Gastrocnemius medialis (tissue), 4 donors: Measurements from ENCODE around the gene TOR4A. TPM values are rescaled to one million over a fixed set of nuclear protein-coding genes. Genes with fewer than 3 reads are reported as not detected.
A peak's percentile ranks its signal among the peaks of the same experiment; 100 is the strongest.

Source experiments
- ATAC-seq, 2 donors: fragments of 150-250 bp; one replicate each; pipeline ENCODE4 v1.9.1; 2016
- DNase-seq, 2 donors: peaks; one replicate each; pipeline ENCODE4 v3.0.0-alpha.2; 2019
- H3K27ac ChIP-seq, 4 donors: fragments of 200-600 bp; sonication (generic); 1 replicate in 1 of 4; 2 replicates in 3 of 4; pipeline ENCODE4 v1.5.1; 2016 to 2018; ENCODE audit warnings: mild to moderate bottlenecking in 2 of 4, moderate library complexity in 1 of 4
- H3K27me3 ChIP-seq, 3 donors: fragments of 200-600 bp; sonication (generic) in 2 of 3; 1 replicate in 1 of 3; 2 replicates in 2 of 3; pipeline versions ENCODE4 v1.5.1 to v1.6.0; 2016 to 2019; ENCODE audit warnings: mild to moderate bottlenecking in 1 of 3, moderate library complexity in 1 of 3
- H3K36me3 ChIP-seq, 2 donors: fragments of 200-600 bp; sonication (generic) in 1 of 2; one replicate each; pipeline ENCODE4 v1.5.1; 2017 to 2018
- H3K4me1 ChIP-seq, 2 donors: fragments of 200-600 bp; sonication (generic) in 1 of 2; one replicate each; pipeline ENCODE4 v1.5.1; 2016 to 2017; ENCODE audit warnings: mild to moderate bottlenecking in 2 of 2
- H3K4me3 ChIP-seq, 4 donors: fragments of 200-600 bp; sonication (generic) in 3 of 4; 1 replicate in 1 of 4; 2 replicates in 3 of 4; pipeline ENCODE4 v1.5.1; 2016 to 2019; ENCODE audit warnings: mild to moderate bottlenecking in 2 of 4
- H3K9me3 ChIP-seq, 3 donors: fragments of 200-600 bp; sonication (generic) in 2 of 3; 1 replicate in 1 of 3; 2 replicates in 2 of 3; pipeline ENCODE4 v1.5.1; 2016 to 2019
- CTCF ChIP-seq, 5 experiments: fragments of 450-650 bp in 3 of 5; fragments of 200-600 bp in 2 of 5; sonication (generic) in 2 of 5; IDR thresholded peaks in 4 of 5; conservative IDR thresholded peaks in 1 of 5; 1 replicate in 4 of 5; 2 replicates in 1 of 5; pipeline ENCODE4 v1.5.1; 2016 to 2019; ENCODE audit warnings: antibody characterized with exemption in 5 of 5, mild to moderate bottlenecking in 3 of 5, moderate library complexity in 3 of 5
- POLR2A ChIP-seq, 2 donors: fragments of 450-650 bp; IDR thresholded peaks; one replicate each; pipeline ENCODE4 v1.6.1; 2017; ENCODE audit warnings: antibody characterized with exemption in 2 of 2, mild to moderate bottlenecking in 2 of 2, moderate library complexity in 2 of 2
- in situ Hi-C, 4 donors: fragments of 200-750 bp; cut with MboI; loops; one replicate each; pipeline versions ENCODE4 v1.15.0 to v1.8.0; 2017; ENCODE audit warnings: low sequenced_read_pairs in 4 of 4
- intact Hi-C: fragments of 100-400 bp; cut with DNase I; formaldehyde crosslinking; loops from one replicate; pipeline ENCODE4 v1.15.1; 2023; ENCODE audit warnings: low total_unique reads
- total RNA-seq, 4 donors: library from RNA; depleted of rRNA; stranded (reverse); fragments of >200 nt; gene quantifications; one replicate each; pipeline versions ENCODE4 v1.1.0 to v1.2.3, GENCODE V29; 2016

The TOR4A gene
- total RNA-seq, 4 donors from 2014 or later: 1.2 to 2.8 (median 1.7) TPM

- Histone ChIP-seq H3K36me3 (no peaks in the 10 kb centered on the region), H3K9me3 (no peaks in the 10 kb centered on the region), H3K27ac (peak overlapping the region; percentile 27 to 81 (median 78)), H3K4me3 (peak overlapping the region; percentile 44 to 61 (median 52)), H3K4me1 (peaks cover 20 to 22% of the 10 kb centered on the region in 2 donors), H3K27me3 (peaks cover 45 to 54% (median 50%) of the 10 kb centered on the region in 3 donors)
- TF ChIP-seq CTCF (IDR thresholded peaks at IDR 0.05 in 4 of 5, conservative IDR thresholded peaks at IDR 0.05 in 1 of 5) (peak in 2 of 5 experiments; percentile 20 to 37), POLR2A (IDR thresholded peaks at IDR 0.05) (no peak)
- intact Hi-C loops (no loop called here), in situ Hi-C loops (no loop called here)
- ATAC-seq: no peak
- no peak for DNase-seq
Observed at GRCh38 chr9:137301081-137301947, 23.8 kb downstream of the TOR4A start.

- Histone ChIP-seq H3K4me1 (peaks cover 22 to 28% of the 10 kb centered on the region in 2 donors), H3K27ac (peak within 1 kb of the TSS; percentile 60 to 81 (median 80)), H3K9me3 (no peaks in the 10 kb centered on the region), H3K36me3 (no peaks in the 10 kb centered on the region), H3K4me3 (peak within 1 kb of the TSS; percentile 44 to 61 (median 55)), H3K27me3 (peaks cover 45 to 56% (median 51%) of the 10 kb centered on the region in 3 donors)
- in situ Hi-C loops: no loop called here
- ATAC-seq (peak; percentile 46 to 56), DNase-seq (peak; percentile 28 to 50)
- intact Hi-C loops: no loop called here
- TF ChIP-seq CTCF (IDR thresholded peaks at IDR 0.05 in 4 of 5, conservative IDR thresholded peaks at IDR 0.05 in 1 of 5) (no peak), POLR2A (IDR thresholded peaks at IDR 0.05) (peak; percentile 64 to 82)
Observed at GRCh38 chr9:137302118-137302448, 24.6 kb downstream of the TOR4A start, which contains the start of gene NRARP. Gene NRARP (minus strand): TSS chr9:137302271. CDS start chr9:137301928, 343 bp downstream.

GRCh38 chr9:137302449-137303150 is 25.1 kb downstream of the TOR4A start:
- H3K4me1 ChIP-seq: peaks cover 22 to 33% of the 10 kb centered on the region in 2 donors
- H3K27me3 ChIP-seq: peaks cover 47 to 52% (median 51%) of the 10 kb centered on the region in 3 donors
- ATAC-seq (peak; percentile 3 to 11), DNase-seq (no peak)
- no peaks in the 10 kb centered on the region for H3K36me3 ChIP-seq
- intact Hi-C loops: no loop called here
- H3K9me3 ChIP-seq: no peaks in the 10 kb centered on the region
- TF ChIP-seq CTCF (IDR thresholded peaks at IDR 0.05 in 4 of 5, conservative IDR thresholded peaks at IDR 0.05 in 1 of 5) (peak in 4 of 5 experiments; percentile 24 to 55 (median 43)), POLR2A (IDR thresholded peaks at IDR 0.05) (no peak)
- peak overlapping the region; percentile 60 to 81 (median 72) for H3K27ac ChIP-seq
- H3K4me3 ChIP-seq: peak overlapping the region; percentile 43 to 55 (median 47)
- in situ Hi-C loops: no loop called here

- Histone ChIP-seq H3K9me3 (no peaks in the 10 kb centered on the region), H3K36me3 (no peaks in the 10 kb centered on the region), H3K4me1 (peaks cover 22 to 33% of the 10 kb centered on the region in 2 donors), H3K4me3 (peak overlapping the region in 3 of 4 donors; percentile 43 to 55 (median 47)), H3K27me3 (peaks cover 44 to 49% (median 47%) of the 10 kb centered on the region in 3 donors), H3K27ac (peak overlapping the region; percentile 60 to 81 (median 72))
- in situ Hi-C loops: no loop called here
- intact Hi-C loops: no loop called here
- DNase-seq (no peak), ATAC-seq (no peak)
- no peak for TF ChIP-seq CTCF (IDR thresholded peaks at IDR 0.05 in 4 of 5, conservative IDR thresholded peaks at IDR 0.05 in 1 of 5)
- no peak for TF ChIP-seq POLR2A (IDR thresholded peaks at IDR 0.05)
Observed at GRCh38 chr9:137303151-137303892, 25.8 kb downstream of the TOR4A start.
